Endothelial cell of umbilical vein (primary cell): Measurements from ENCODE around the gene LTBP2. TPM values are rescaled to one million over a fixed set of nuclear protein-coding genes. Genes with fewer than 3 reads are reported as not detected.

Experiments
- BruUV-seq: library from RNA; stranded (reverse); fragments of 400-500 nt; replicated peaks from 2 replicates; lab custom pipeline; 2021; lab: Mats Ljungman, UMichigan
- CTCF ChIA-PET: fragments of 300-600, 350-600 bp; sonication (Branson Sonifier 250); formaldehyde crosslinking; loops from one replicate; lab custom pipeline; 2021; ENCODE audit warnings: antibody characterized with exemption, inconsistent platforms; lab: Charles Lee
- POLR2A ChIA-PET: fragments of 300-600, 350-600 bp; sonication (Branson Sonifier 250); formaldehyde crosslinking; loops from one replicate; lab custom pipeline; 2021; ENCODE audit warnings: antibody characterized with exemption, inconsistent platforms; lab: Charles Lee
- DNase-seq: peaks from one replicate; pipeline ENCODE4 v3.0.0-alpha.2; 2011; ENCODE audit warnings: low read depth, low spot score
- FAIRE-seq: peaks from 2 replicates; lab custom pipeline; 2011; peaks lifted over from hg19 to GRCh38; lab: Jason Lieb, UNC
- H2AFZ ChIP-seq: 2 replicates; pipeline ENCODE4 v1.6.0; 2012; ENCODE audit warnings: low read depth, low read length, control low read depth, inconsistent platforms
- H3K27ac ChIP-seq: 2 replicates; pipeline ENCODE4 v1.5.1; 2011; ENCODE audit warnings: low read depth, mild to moderate bottlenecking, control low read depth, low read length, moderate library complexity; ENCODE audit not compliant: insufficient read depth
- H3K27me3 ChIP-seq, 2 experiments: 2 replicates each; pipeline versions ENCODE4 v1.6.0 to v1.6.1; 2011; ENCODE audit warnings: low read length in 2 of 2, mixed read lengths in 1 of 2; ENCODE audit not compliant: control insufficient read depth in 2 of 2, insufficient read depth in 2 of 2
- H3K36me3 ChIP-seq, 2 experiments: 2 replicates in 1 of 2; 3 replicates in 1 of 2; pipeline ENCODE4 v1.5.1; 2011; ENCODE audit warnings: low read length in 2 of 2, mild to moderate bottlenecking in 1 of 2, moderate library complexity in 1 of 2; ENCODE audit not compliant: control insufficient read depth in 2 of 2, insufficient read depth in 2 of 2; ENCODE audit errors: extremely low read depth in 1 of 2
- H3K4me1 ChIP-seq: 3 replicates; pipeline ENCODE4 v1.5.1; 2011; ENCODE audit warnings: mild to moderate bottlenecking, low read length; ENCODE audit not compliant: control insufficient read depth, insufficient read depth; ENCODE audit errors: extremely low read depth
- H3K4me2 ChIP-seq: 2 replicates; pipeline ENCODE4 v1.6.1; 2011; ENCODE audit warnings: low read length, control low read depth, mixed read lengths; ENCODE audit not compliant: insufficient read depth
- H3K4me3 ChIP-seq, 3 experiments: fragments of 200-600 bp in 1 of 3; sonication (generic), shearing (Covaris generic) in 1 of 3; replicated peaks in 1 of 3; 2 replicates each; pipeline ENCODE4 v1.5.1; 2011 to 2016; ENCODE audit warnings: control low read depth in 3 of 3, low read length in 3 of 3, mild to moderate bottlenecking in 2 of 3, inconsistent platforms in 1 of 3, low read depth in 1 of 3, moderate library complexity in 1 of 3; ENCODE audit not compliant: insufficient read depth in 1 of 3
- H3K79me2 ChIP-seq: 2 replicates; pipeline ENCODE4 v1.6.0; 2012; ENCODE audit warnings: low read length, inconsistent platforms; ENCODE audit not compliant: control insufficient read depth, insufficient read depth
- H3K9ac ChIP-seq: replicated peaks from 2 replicates; pipeline ENCODE3; 2011; ENCODE audit warnings: low read length, control low read depth; ENCODE audit not compliant: insufficient read depth; ENCODE audit errors: extremely low read depth
- H3K9me1 ChIP-seq: replicated peaks from 3 replicates; pipeline ENCODE4 v1.6.0; 2011; ENCODE audit warnings: mild to moderate bottlenecking, low read length; ENCODE audit not compliant: control insufficient read depth, insufficient read depth; ENCODE audit errors: extremely low read depth
- H3K9me3 ChIP-seq: replicated peaks from 2 replicates; pipeline ENCODE4 v1.5.1; 2012; ENCODE audit warnings: low read length, inconsistent platforms; ENCODE audit not compliant: control insufficient read depth, insufficient read depth
- H4K20me1 ChIP-seq: replicated peaks from 2 replicates; pipeline ENCODE3; 2011; ENCODE audit warnings: mild to moderate bottlenecking, low read length; ENCODE audit not compliant: control insufficient read depth, insufficient read depth; ENCODE audit errors: extremely low read depth
- EZH2 ChIP-seq: IDR thresholded peaks from 2 replicates; pipeline ENCODE4 v1.6.1; 2012; ENCODE audit warnings: borderline replicate concordance, low read depth, mild to moderate bottlenecking, moderate library complexity, low read length, inconsistent platforms; ENCODE audit not compliant: severe bottlenecking
- FOS ChIP-seq: IDR thresholded peaks from 2 replicates; pipeline ENCODE4 v1.6.1; 2011; ENCODE audit warnings: mild to moderate bottlenecking, low read length, moderate library complexity, borderline replicate concordance; ENCODE audit not compliant: insufficient read depth
- GATA2 ChIP-seq: IDR thresholded peaks from 2 replicates; pipeline ENCODE4 v1.7.0; 2011; ENCODE audit warnings: low read depth, mild to moderate bottlenecking, moderate library complexity, mixed read lengths, low read length; ENCODE audit not compliant: insufficient read length, insufficient read depth
- JUN ChIP-seq: IDR thresholded peaks from 2 replicates; pipeline ENCODE4 v1.6.1; 2011; ENCODE audit warnings: borderline replicate concordance, low read depth; ENCODE audit not compliant: insufficient read length, insufficient read depth
- MYC ChIP-seq: IDR thresholded peaks from one replicate; pipeline ENCODE4 v1.6.1; 2011; ENCODE audit warnings: mild to moderate bottlenecking, low read depth, low read length
- POLR2A ChIP-seq: IDR thresholded peaks from 2 replicates; pipeline ENCODE4 v1.6.1; 2012; ENCODE audit warnings: low read depth, mild to moderate bottlenecking, control low read depth, low read length
- POLR2AphosphoS5 ChIP-seq: IDR thresholded peaks from 2 replicates; pipeline ENCODE4 v1.6.1; 2012; ENCODE audit warnings: low read depth, mild to moderate bottlenecking, control low read depth, low read length, moderate library complexity; ENCODE audit not compliant: insufficient read depth
- dilution Hi-C: fragments of 300-500 bp; cut with MboI; formaldehyde crosslinking; loops from one replicate; pipeline ENCODE4 v1.15.0; 2019; ENCODE audit warnings: low sequenced_read_pairs; ENCODE audit not compliant: extremely low pct_ligation_motif_present
- intact Hi-C: fragments of 100-400 bp; cut with micrococcal nuclease; formaldehyde crosslinking; loops from one replicate; pipeline ENCODE4 v1.10.0; 2022
- polyA plus RNA-seq, 4 experiments: library from polyadenylated mRNA; depleted of rRNA in 3 of 4; stranded (reverse) in 3 of 4; unstranded in 1 of 4; fragments of >200 nt; gene quantifications; 2 replicates each; pipeline versions ENCODE4 v1.2.1 to v1.2.3, GENCODE V29; 2011 to 2012; ENCODE audit warnings: missing spikeins in 1 of 4
- total RNA-seq: library from RNA; stranded (reverse); gene quantifications from 2 replicates; pipeline ENCODE4 v1.2.3, GENCODE V29; 2021
- TF ChIP-seq, protein P1 (sequence below), 2 donors: IDR thresholded peaks; 1 replicate in 1 of 2; 2 replicates in 1 of 2; pipeline ENCODE4 v1.5.1; 2011; ENCODE audit warnings: low read length in 2 of 2, mild to moderate bottlenecking in 2 of 2, moderate library complexity in 2 of 2, control low read depth in 1 of 2, inconsistent platforms in 1 of 2, low read depth in 1 of 2; ENCODE audit not compliant: insufficient read depth in 1 of 2; ENCODE audit errors: extremely low read depth in 1 of 2
- TF ChIP-seq, protein P2 (sequence below): IDR thresholded peaks from 2 replicates; pipeline ENCODE4 v1.6.1; 2011; ENCODE audit not compliant: insufficient read depth, insufficient read length

Gene LTBP2
- total and polyA plus RNA-seq, 2 donors (not counting 3 experiments of a cell fraction or from before 2014, with no cell fraction given), result 209 to 268 TPM

DNA sequence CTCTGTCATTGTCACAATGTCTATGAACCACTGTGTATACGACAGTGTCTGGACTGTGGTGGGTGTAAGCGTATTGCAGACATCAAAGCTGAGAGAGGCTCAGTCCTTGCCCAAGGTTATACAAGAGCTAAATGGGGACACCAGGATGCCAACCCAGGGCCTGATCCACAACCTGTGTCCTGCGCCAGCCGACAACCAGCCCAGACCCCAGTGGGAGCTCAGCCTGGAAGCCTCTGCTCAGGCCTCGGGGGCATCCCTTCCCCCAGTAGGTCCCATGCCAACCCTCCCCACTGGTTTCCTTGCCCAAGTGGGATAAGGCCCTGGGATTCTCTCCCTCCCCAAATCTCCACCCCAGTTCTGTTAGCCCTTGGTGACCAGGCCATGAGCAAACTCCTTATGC, 54.3 kb downstream of the LTBP2 start:
- no peak for DNase-seq
- Histone ChIP-seq H3K27me3 (no peaks in the 10 kb centered on the region), H3K4me1 (peaks cover 28% of the 10 kb centered on the region), H3K27ac (no peak overlapping the region), H3K36me3 (peaks cover 3 to 13% of the 10 kb centered on the region in 2 experiments), H3K9me3 (no peaks in the 10 kb centered on the region), H3K4me2 (no peak overlapping the region), H3K9ac (no peak overlapping the region), H4K20me1 (no peaks in the 10 kb centered on the region), H3K9me1 (no peaks in the 10 kb centered on the region), H2AFZ (no peak overlapping the region), H3K4me3 (no peak overlapping the region), H3K79me2 (peaks cover 78% of the 10 kb centered on the region)
- dilution Hi-C loops, result no loop called here
- intact Hi-C loops, result no loop called here
- no peak for FAIRE-seq
- TF ChIP-seq FOS (no peak), MYC (no peak), EZH2 (no peak), GATA2 (no peak), POLR2AphosphoS5 (no peak), POLR2A (no peak), JUN (no peak)
- TF ChIP-seq, protein P1, sequence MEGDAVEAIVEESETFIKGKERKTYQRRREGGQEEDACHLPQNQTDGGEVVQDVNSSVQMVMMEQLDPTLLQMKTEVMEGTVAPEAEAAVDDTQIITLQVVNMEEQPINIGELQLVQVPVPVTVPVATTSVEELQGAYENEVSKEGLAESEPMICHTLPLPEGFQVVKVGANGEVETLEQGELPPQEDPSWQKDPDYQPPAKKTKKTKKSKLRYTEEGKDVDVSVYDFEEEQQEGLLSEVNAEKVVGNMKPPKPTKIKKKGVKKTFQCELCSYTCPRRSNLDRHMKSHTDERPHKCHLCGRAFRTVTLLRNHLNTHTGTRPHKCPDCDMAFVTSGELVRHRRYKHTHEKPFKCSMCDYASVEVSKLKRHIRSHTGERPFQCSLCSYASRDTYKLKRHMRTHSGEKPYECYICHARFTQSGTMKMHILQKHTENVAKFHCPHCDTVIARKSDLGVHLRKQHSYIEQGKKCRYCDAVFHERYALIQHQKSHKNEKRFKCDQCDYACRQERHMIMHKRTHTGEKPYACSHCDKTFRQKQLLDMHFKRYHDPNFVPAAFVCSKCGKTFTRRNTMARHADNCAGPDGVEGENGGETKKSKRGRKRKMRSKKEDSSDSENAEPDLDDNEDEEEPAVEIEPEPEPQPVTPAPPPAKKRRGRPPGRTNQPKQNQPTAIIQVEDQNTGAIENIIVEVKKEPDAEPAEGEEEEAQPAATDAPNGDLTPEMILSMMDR (IDR thresholded peaks at IDR 0.05; ENCODE audit: extremely low read depth in 1 of 2, insufficient read depth in 1 of 2, low read depth in 1 of 2, low read length in 2 of 2), result no peak
- TF ChIP-seq, protein P2, sequence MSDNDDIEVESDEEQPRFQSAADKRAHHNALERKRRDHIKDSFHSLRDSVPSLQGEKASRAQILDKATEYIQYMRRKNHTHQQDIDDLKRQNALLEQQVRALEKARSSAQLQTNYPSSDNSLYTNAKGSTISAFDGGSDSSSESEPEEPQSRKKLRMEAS, result no peak
- no TSS peak for BruUV-seq
- ChIA-PET POLR2A (no interaction called here), CTCF (no interaction called here)
